ENCODE results near the gene OR6M1. TPM values are rescaled to one million over a fixed set of nuclear protein-coding genes. Genes with fewer than 3 reads are reported as not detected.

The OR6M1 gene
- total and polyA plus RNA-seq, 4 donors: not detected

- 55 to 65% methylated on average over 10 of the region's 10 CpGs for WGBS, 2 donors
- H3K36me3 ChIP-seq (ENCODE audit: control insufficient read depth in 1 of 2, insufficient read depth in 2 of 2, low read length in 1 of 2): no peaks in the 10 kb centered on the region
- no peak overlapping the region for H3K27ac ChIP-seq (ENCODE audit: low read depth in 1 of 2, low read length in 2 of 2)
- H3K9me3 ChIP-seq (ENCODE audit: control insufficient read depth, low read length): no peaks in the 10 kb centered on the region
- H3K4me1 ChIP-seq (ENCODE audit: control insufficient read depth in 1 of 2, insufficient read depth in 2 of 2, low read length in 2 of 2): no peaks in the 10 kb centered on the region
- ATAC-seq (ENCODE audit: low FRiP score): no peak
- no peak for DNase-seq
- intact Hi-C loops (cut with DNase I): no loop called here
- no peak overlapping the region for H3K4me3 ChIP-seq (ENCODE audit: low read length in 2 of 2)
- no peaks in the 10 kb centered on the region for H3K27me3 ChIP-seq (ENCODE audit: control insufficient read depth in 1 of 2, insufficient read depth in 2 of 2, low read length in 1 of 2)
Measured at GRCh38 chr11:123797541-123797940, 8.6 kb downstream of the OR6M1 start.

- ATAC-seq (ENCODE audit: low FRiP score) (no peak), DNase-seq (no peak)
- 45 to 48% methylated on average over 4 of the region's 4 CpGs for WGBS, 2 donors
- intact Hi-C loops (cut with DNase I): no loop called here
- Histone ChIP-seq H3K4me1 (ENCODE audit: control insufficient read depth in 1 of 2, insufficient read depth in 2 of 2, low read length in 2 of 2) (no peaks in the 10 kb centered on the region), H3K9me3 (ENCODE audit: control insufficient read depth, low read length) (no peaks in the 10 kb centered on the region), H3K4me3 (ENCODE audit: low read length in 2 of 2) (no peak overlapping the region), H3K36me3 (ENCODE audit: control insufficient read depth in 1 of 2, insufficient read depth in 2 of 2, low read length in 1 of 2) (no peaks in the 10 kb centered on the region), H3K27me3 (ENCODE audit: control insufficient read depth in 1 of 2, insufficient read depth in 2 of 2, low read length in 1 of 2) (no peaks in the 10 kb centered on the region), H3K27ac (ENCODE audit: low read depth in 1 of 2, low read length in 2 of 2) (no peak overlapping the region)
Measured at GRCh38 chr11:123797114-123797513, 9.0 kb downstream of the OR6M1 start.

DNA sequence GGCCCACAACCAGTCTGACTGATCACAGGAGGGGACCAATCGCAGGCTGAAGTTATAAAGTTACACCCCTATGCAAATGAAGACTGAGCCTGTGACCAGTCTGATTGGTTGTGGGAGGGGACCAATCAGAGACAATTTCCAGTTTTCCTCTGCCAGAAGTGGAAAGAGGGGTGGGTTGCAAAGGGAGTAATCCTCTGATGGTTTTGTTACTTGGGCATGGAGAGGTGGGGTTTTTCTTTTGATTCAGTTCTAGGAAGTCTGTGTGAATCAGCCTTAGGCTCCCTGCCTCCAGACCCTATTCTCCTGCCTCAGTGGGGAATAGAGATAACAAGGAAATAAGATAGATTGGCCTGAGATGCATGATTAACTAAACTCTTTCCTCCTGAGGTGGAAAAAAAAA, 9.9 kb downstream of the OR6M1 start:
- WGBS, 2 donors: 91 to 92% methylated on average over 1 of the region's 1 CpG
- no peak for ATAC-seq (ENCODE audit: low FRiP score)
- no peaks in the 10 kb centered on the region for H3K9me3 ChIP-seq (ENCODE audit: control insufficient read depth, low read length)
- H3K27me3 ChIP-seq (ENCODE audit: control insufficient read depth in 1 of 2, insufficient read depth in 2 of 2, low read length in 1 of 2): no peaks in the 10 kb centered on the region
- H3K36me3 ChIP-seq (ENCODE audit: control insufficient read depth in 1 of 2, insufficient read depth in 2 of 2, low read length in 1 of 2): no peaks in the 10 kb centered on the region
- H3K4me3 ChIP-seq (ENCODE audit: low read length in 2 of 2): no peak overlapping the region
- no peaks in the 10 kb centered on the region for H3K4me1 ChIP-seq (ENCODE audit: control insufficient read depth in 1 of 2, insufficient read depth in 2 of 2, low read length in 2 of 2)
- H3K27ac ChIP-seq (ENCODE audit: low read depth in 1 of 2, low read length in 2 of 2): no peak overlapping the region
- intact Hi-C loops (cut with DNase I): no loop called here
- no peak for DNase-seq

DNA sequence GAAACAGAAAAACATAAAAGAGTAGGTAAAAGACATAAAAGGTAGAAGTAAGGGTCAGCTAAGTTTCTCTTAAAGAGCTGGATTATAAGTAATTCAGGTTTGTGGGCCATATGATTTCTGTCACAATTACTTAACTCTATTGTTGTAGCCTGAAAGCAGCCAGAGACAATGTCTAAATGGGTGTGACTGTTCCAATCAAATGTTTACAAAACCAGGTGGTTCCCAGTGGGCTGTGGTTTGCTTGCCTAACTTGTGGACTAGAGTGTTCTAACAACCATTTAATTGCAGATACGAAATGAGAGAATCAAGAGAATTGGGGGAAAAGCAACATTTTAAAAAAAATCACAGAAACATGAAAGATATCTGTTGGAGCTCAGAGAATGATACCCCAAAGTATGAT, 22.6 kb downstream of the OR6M1 start:
- Histone ChIP-seq H3K9me3 (ENCODE audit: control insufficient read depth, low read length) (no peaks in the 10 kb centered on the region), H3K4me1 (ENCODE audit: control insufficient read depth in 1 of 2, insufficient read depth in 2 of 2, low read length in 2 of 2) (no peaks in the 10 kb centered on the region), H3K27me3 (ENCODE audit: control insufficient read depth in 1 of 2, insufficient read depth in 2 of 2, low read length in 1 of 2) (no peaks in the 10 kb centered on the region), H3K36me3 (ENCODE audit: control insufficient read depth in 1 of 2, insufficient read depth in 2 of 2, low read length in 1 of 2) (no peaks in the 10 kb centered on the region), H3K27ac (ENCODE audit: low read depth in 1 of 2, low read length in 2 of 2) (no peak overlapping the region), H3K4me3 (ENCODE audit: low read length in 2 of 2) (no peak overlapping the region)
- intact Hi-C loops (cut with DNase I): no loop called here
- no peak for ATAC-seq (ENCODE audit: low FRiP score)
- DNase-seq: no peak
- WGBS, 2 donors: 52 to 63% methylated on average over 1 of the region's 1 CpG

DNA sequence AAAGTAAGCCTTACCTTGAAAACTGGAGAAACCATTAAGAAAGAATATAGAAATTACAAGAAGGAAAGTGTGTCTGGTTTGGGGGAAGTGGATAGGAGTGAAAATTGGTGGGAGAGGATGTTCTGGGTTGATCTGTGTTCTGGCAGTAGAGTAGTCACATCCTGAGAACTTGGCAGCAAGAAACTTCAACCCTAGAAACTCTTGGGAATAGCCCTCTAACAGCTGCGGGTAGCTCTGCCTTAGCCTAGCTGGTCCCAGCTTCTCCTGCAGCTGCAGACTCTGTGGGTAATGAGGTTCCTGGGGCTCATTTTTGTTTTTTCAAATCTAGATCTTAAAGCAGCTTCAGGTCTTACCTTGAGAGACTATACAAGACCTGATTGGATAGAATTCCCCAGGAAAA, 27.6 kb downstream of the OR6M1 start:
- no peak for DNase-seq
- no peaks in the 10 kb centered on the region for H3K4me1 ChIP-seq (ENCODE audit: control insufficient read depth in 1 of 2, insufficient read depth in 2 of 2, low read length in 2 of 2)

GRCh38 chr11:123775715-123776549, 30.2 kb downstream of the OR6M1 start:
- Histone ChIP-seq H3K27me3 (ENCODE audit: control insufficient read depth in 1 of 2, insufficient read depth in 2 of 2, low read length in 1 of 2) (no peaks in the 10 kb centered on the region), H3K4me1 (ENCODE audit: control insufficient read depth in 1 of 2, insufficient read depth in 2 of 2, low read length in 2 of 2) (no peaks in the 10 kb centered on the region), H3K36me3 (ENCODE audit: control insufficient read depth in 1 of 2, insufficient read depth in 2 of 2, low read length in 1 of 2) (no peaks in the 10 kb centered on the region), H3K4me3 (ENCODE audit: low read length in 2 of 2) (no peak overlapping the region), H3K27ac (ENCODE audit: low read depth in 1 of 2, low read length in 2 of 2) (no peak overlapping the region), H3K9me3 (ENCODE audit: control insufficient read depth, low read length) (no peaks in the 10 kb centered on the region)
- intact Hi-C loops (cut with DNase I): no loop called here
- ATAC-seq (ENCODE audit: low FRiP score) (no peak), DNase-seq (no peak)
- 29 to 38% methylated on average over 4 of the region's 4 CpGs for WGBS, 2 donors

More for the DNA sequence above, 27.6 kb downstream of the OR6M1 start:
- intact Hi-C loops (cut with DNase I): no loop called here
- 86 to 90% methylated on average over 1 of the region's 1 CpG for WGBS, 2 donors
- Histone ChIP-seq H3K27me3 (ENCODE audit: control insufficient read depth in 1 of 2, insufficient read depth in 2 of 2, low read length in 1 of 2) (no peaks in the 10 kb centered on the region), H3K36me3 (ENCODE audit: control insufficient read depth in 1 of 2, insufficient read depth in 2 of 2, low read length in 1 of 2) (no peaks in the 10 kb centered on the region), H3K27ac (ENCODE audit: low read depth in 1 of 2, low read length in 2 of 2) (no peak overlapping the region), H3K9me3 (ENCODE audit: control insufficient read depth, low read length) (no peaks in the 10 kb centered on the region), H3K4me3 (ENCODE audit: low read length in 2 of 2) (no peak overlapping the region)
- no peak for ATAC-seq (ENCODE audit: low FRiP score)

DNA sequence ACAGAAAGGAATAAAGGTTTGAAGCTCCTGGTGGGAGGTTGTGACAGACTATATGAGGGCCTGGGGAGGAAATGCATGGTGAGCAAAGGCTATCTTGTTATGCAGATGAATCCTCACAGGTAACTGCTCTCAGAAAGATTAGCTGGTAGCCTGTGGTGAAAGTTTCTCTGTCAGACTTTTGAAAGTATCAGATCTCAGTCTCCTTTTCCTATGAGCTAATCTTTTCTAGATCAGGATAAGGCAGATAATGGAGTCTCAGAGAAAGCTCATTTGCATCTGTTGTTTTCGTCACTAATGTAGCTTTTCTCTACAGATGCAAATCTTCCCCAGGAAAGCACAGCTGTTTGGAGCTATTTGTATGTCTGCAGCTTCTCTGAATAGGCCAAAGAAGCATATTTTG, 30.9 kb downstream of the OR6M1 start:
- no peaks in the 10 kb centered on the region for H3K4me1 ChIP-seq (ENCODE audit: control insufficient read depth in 1 of 2, insufficient read depth in 2 of 2, low read length in 2 of 2)
- no peak overlapping the region for H3K4me3 ChIP-seq (ENCODE audit: low read length in 2 of 2)
- H3K27ac ChIP-seq (ENCODE audit: low read depth in 1 of 2, low read length in 2 of 2): no peak overlapping the region
- H3K36me3 ChIP-seq (ENCODE audit: control insufficient read depth in 1 of 2, insufficient read depth in 2 of 2, low read length in 1 of 2): no peaks in the 10 kb centered on the region
- intact Hi-C loops (cut with DNase I): no loop called here
- no peaks in the 10 kb centered on the region for H3K27me3 ChIP-seq (ENCODE audit: control insufficient read depth in 1 of 2, insufficient read depth in 2 of 2, low read length in 1 of 2)
- DNase-seq (no peak), ATAC-seq (ENCODE audit: low FRiP score) (no peak)
- WGBS, 2 donors: 46 to 63% methylated on average over 1 of the region's 1 CpG
- H3K9me3 ChIP-seq (ENCODE audit: control insufficient read depth, low read length): no peaks in the 10 kb centered on the region

DNA sequence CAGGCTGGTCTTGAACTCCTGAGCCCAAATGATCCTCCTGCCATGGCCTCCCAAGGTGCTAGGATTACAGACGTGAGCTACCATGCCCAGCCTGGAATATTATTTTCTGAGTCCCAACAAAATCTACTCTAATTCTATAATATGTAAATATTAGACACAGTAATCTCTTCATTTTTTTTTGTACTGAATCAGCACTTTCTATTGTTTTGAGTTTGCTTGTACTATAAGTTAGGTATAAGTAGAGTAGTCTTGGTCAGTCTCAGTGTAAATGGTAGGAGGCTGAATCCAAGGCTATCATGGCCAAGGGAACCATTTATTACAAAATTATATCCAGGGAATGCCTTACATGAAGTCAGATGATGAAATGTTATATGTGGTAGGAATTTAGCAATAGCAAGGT, 32.2 kb downstream of the OR6M1 start:
- intact Hi-C loops (cut with DNase I): no loop called here
- Histone ChIP-seq H3K9me3 (ENCODE audit: control insufficient read depth, low read length) (no peaks in the 10 kb centered on the region), H3K27me3 (ENCODE audit: control insufficient read depth in 1 of 2, insufficient read depth in 2 of 2, low read length in 1 of 2) (no peaks in the 10 kb centered on the region), H3K4me3 (ENCODE audit: low read length in 2 of 2) (no peak overlapping the region), H3K36me3 (ENCODE audit: control insufficient read depth in 1 of 2, insufficient read depth in 2 of 2, low read length in 1 of 2) (no peaks in the 10 kb centered on the region), H3K4me1 (ENCODE audit: control insufficient read depth in 1 of 2, insufficient read depth in 2 of 2, low read length in 2 of 2) (no peaks in the 10 kb centered on the region), H3K27ac (ENCODE audit: low read depth in 1 of 2, low read length in 2 of 2) (no peak overlapping the region)
- DNase-seq: no peak
- 65 to 73% methylated on average over 1 of the region's 1 CpG for WGBS, 2 donors
- ATAC-seq (ENCODE audit: low FRiP score): no peak

DNA sequence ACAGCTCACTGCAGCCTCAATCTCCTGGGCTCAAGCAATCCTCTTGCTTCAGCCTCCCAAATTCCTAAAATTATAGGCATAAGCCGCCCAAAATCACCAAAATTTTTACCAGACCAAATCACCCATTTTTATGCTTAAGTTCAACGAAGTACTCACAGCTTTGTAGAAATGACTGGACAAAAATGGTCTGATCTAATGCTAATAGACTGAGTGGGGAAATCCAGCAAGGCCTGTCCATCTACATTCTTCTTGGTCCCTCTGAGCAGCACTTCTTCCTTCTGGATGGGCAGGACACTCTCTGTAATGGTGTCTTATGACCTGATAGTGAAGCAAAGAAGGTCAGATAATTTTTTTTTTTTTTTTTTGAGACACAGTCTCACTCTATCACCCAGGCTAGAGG, 33.1 kb downstream of the OR6M1 start:
- DNase-seq (no peak), ATAC-seq (ENCODE audit: low FRiP score) (no peak)
- H3K27me3 ChIP-seq (ENCODE audit: control insufficient read depth in 1 of 2, insufficient read depth in 2 of 2, low read length in 1 of 2): no peaks in the 10 kb centered on the region
- no peaks in the 10 kb centered on the region for H3K36me3 ChIP-seq (ENCODE audit: control insufficient read depth in 1 of 2, insufficient read depth in 2 of 2, low read length in 1 of 2)
- intact Hi-C loops (cut with DNase I): no loop called here
- H3K27ac ChIP-seq (ENCODE audit: low read depth in 1 of 2, low read length in 2 of 2): no peak overlapping the region
- H3K4me3 ChIP-seq (ENCODE audit: low read length in 2 of 2): no peak overlapping the region
- H3K9me3 ChIP-seq (ENCODE audit: control insufficient read depth, low read length): no peaks in the 10 kb centered on the region
- 73 to 77% methylated on average over 2 of the region's 2 CpGs for WGBS, 2 donors
- no peaks in the 10 kb centered on the region for H3K4me1 ChIP-seq (ENCODE audit: control insufficient read depth in 1 of 2, insufficient read depth in 2 of 2, low read length in 2 of 2)
